Progenitor cell of endocrine pancreas (in vitro differentiated cells): ENCODE measurements around the gene RELA. TPM values are rescaled to one million over a fixed set of nuclear protein-coding genes. Genes with fewer than 3 reads are reported as not detected.

Experiments
- DNase-seq: peaks from one replicate; pipeline ENCODE4 v3.0.0; 2021; ENCODE audit warnings: low spot score; ENCODE audit not compliant: unreplicated experiment
- H3K27ac Mint-ChIP-seq: 2 replicates; pipeline ENCODE4 v1.8.0; 2021; ENCODE audit warnings: mild to moderate bottlenecking, moderate library complexity, mixed read lengths
- H3K27me3 Mint-ChIP-seq: 2 replicates; pipeline ENCODE4 v1.8.0; 2021; ENCODE audit warnings: mixed read lengths
- H3K36me3 Mint-ChIP-seq: 2 replicates; pipeline ENCODE4 v1.8.0; 2022; ENCODE audit warnings: mixed read lengths; ENCODE audit not compliant: insufficient read depth
- H3K4me1 Mint-ChIP-seq: 2 replicates; pipeline ENCODE4 v1.8.0; 2021; ENCODE audit warnings: low read depth, mixed read lengths
- H3K4me3 Mint-ChIP-seq: 2 replicates; pipeline ENCODE4 v1.8.0; 2021; ENCODE audit warnings: low read depth, mild to moderate bottlenecking, moderate library complexity, mixed read lengths
- H3K9me3 Mint-ChIP-seq: 2 replicates; pipeline ENCODE4 v1.8.0; 2021; ENCODE audit warnings: low read depth, mixed read lengths
- total RNA-seq: library from RNA; stranded (reverse); gene quantifications from 2 replicates; pipeline ENCODE4 v1.2.1, GENCODE V29; 2021
- TF ChIP-seq, protein P1 (sequence below): fragments of 200-600 bp; sonication (generic); IDR thresholded peaks from one replicate; pipeline ENCODE4 v1.5.0; 2021; ENCODE audit warnings: antibody characterized with exemption, mild to moderate bottlenecking; ENCODE audit not compliant: unreplicated experiment

Gene RELA
- total RNA-seq, 1 donor from 2014 or later, result 54.5 TPM

GRCh38 chr11:65650547-65651338 is 12.0 kb downstream of the RELA start:
- TF ChIP-seq, protein P1, sequence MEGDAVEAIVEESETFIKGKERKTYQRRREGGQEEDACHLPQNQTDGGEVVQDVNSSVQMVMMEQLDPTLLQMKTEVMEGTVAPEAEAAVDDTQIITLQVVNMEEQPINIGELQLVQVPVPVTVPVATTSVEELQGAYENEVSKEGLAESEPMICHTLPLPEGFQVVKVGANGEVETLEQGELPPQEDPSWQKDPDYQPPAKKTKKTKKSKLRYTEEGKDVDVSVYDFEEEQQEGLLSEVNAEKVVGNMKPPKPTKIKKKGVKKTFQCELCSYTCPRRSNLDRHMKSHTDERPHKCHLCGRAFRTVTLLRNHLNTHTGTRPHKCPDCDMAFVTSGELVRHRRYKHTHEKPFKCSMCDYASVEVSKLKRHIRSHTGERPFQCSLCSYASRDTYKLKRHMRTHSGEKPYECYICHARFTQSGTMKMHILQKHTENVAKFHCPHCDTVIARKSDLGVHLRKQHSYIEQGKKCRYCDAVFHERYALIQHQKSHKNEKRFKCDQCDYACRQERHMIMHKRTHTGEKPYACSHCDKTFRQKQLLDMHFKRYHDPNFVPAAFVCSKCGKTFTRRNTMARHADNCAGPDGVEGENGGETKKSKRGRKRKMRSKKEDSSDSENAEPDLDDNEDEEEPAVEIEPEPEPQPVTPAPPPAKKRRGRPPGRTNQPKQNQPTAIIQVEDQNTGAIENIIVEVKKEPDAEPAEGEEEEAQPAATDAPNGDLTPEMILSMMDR, result no peak
- peaks cover 15% of the 10 kb centered on the region for H3K4me1 Mint-ChIP-seq
- H3K9me3 Mint-ChIP-seq, result no peaks in the 10 kb centered on the region
- no peak overlapping the region for H3K27ac Mint-ChIP-seq
- H3K36me3 Mint-ChIP-seq, result peaks cover 10% of the 10 kb centered on the region
- H3K4me3 Mint-ChIP-seq, result no peak overlapping the region
- H3K27me3 Mint-ChIP-seq, result peaks cover 8% of the 10 kb centered on the region
- DNase-seq, result no peak

- H3K9me3 Mint-ChIP-seq, result no peaks in the 10 kb centered on the region
- H3K4me3 Mint-ChIP-seq, result no peak overlapping the region
- H3K27ac Mint-ChIP-seq, result no peak overlapping the region
- H3K36me3 Mint-ChIP-seq, result peaks cover 3% of the 10 kb centered on the region
- peaks cover 15% of the 10 kb centered on the region for H3K4me1 Mint-ChIP-seq
- TF ChIP-seq, protein P1, result no peak
- DNase-seq, result no peak
- H3K27me3 Mint-ChIP-seq, result peaks cover 12% of the 10 kb centered on the region
Observed at GRCh38 chr11:65649656-65650546, 12.8 kb downstream of the RELA start.

GRCh38 chr11:65648997-65649493 is 13.7 kb downstream of the RELA start:
- DNase-seq, result no peak
- H3K27me3 Mint-ChIP-seq, result peaks cover 15% of the 10 kb centered on the region
- TF ChIP-seq, protein P1, result no peak

DNA sequence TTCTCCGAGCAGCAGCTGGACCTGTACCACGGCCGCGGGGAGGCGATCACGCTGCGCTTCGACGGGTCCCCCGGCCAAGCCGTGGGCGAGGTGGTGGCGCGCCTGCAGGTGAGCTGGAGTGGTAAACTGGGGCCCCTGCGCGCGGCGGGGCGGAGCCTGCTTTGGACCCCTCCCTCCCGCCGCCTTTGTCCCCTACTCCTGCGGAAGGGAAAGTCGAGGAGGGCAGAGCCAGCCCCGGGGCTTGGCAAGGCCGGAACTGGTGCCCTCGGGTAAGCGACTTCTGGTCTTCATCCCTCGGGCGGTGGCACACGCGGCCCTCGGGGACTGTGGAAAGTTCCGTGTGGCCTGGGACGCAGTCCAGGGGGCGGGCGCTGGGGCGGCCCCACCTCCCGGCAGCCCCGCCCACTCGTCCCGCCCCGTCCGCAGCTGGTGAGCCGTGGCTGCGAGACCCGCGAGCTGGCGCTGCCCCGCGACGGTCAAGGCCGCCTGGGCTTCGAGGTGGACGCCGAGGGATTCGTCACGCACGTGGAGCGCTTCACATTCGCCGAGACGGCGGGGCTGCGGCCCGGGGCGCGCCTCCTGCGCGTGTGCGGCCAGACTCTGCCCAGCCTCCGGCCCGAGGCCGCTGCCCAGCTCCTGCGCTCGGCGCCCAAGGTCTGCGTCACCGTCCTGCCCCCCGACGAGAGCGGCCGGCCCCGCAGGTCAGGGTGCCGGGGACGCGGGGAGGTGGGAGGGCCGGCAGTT is 15.6 kb downstream of the RELA start:
- H3K4me3 Mint-ChIP-seq, result no peak overlapping the region
- no peak for DNase-seq

More at GRCh38 chr11:65648997-65649493, 13.7 kb downstream of the RELA start:
- no peaks in the 10 kb centered on the region for H3K9me3 Mint-ChIP-seq
- H3K36me3 Mint-ChIP-seq, result peaks cover 1% of the 10 kb centered on the region
- peaks cover 15% of the 10 kb centered on the region for H3K4me1 Mint-ChIP-seq
- H3K4me3 Mint-ChIP-seq, result no peak overlapping the region
- no peak overlapping the region for H3K27ac Mint-ChIP-seq

More for the DNA sequence above, 15.6 kb downstream of the RELA start:
- TF ChIP-seq, protein P1, result no peak
- H3K27me3 Mint-ChIP-seq, result peaks cover 26% of the 10 kb centered on the region
- peaks cover 5% of the 10 kb centered on the region for H3K4me1 Mint-ChIP-seq
- H3K36me3 Mint-ChIP-seq, result no peaks in the 10 kb centered on the region
- H3K27ac Mint-ChIP-seq, result no peak overlapping the region
- H3K9me3 Mint-ChIP-seq, result no peaks in the 10 kb centered on the region
